H1 (cell line): ENCODE data around the gene RECK. TPM values are rescaled to one million over a fixed set of nuclear protein-coding genes. Genes with fewer than 3 reads are reported as not detected.

Source experiments
- ATF2 ChIP-seq: IDR thresholded peaks from 2 replicates; pipeline ENCODE4 v1.6.1; 2012; ENCODE audit warnings: low read length, inconsistent platforms
- BACH1 ChIP-seq: IDR thresholded peaks from 2 replicates; pipeline ENCODE4 v1.6.1; 2012; ENCODE audit warnings: low read length, improper control_type of control experiment
- CBX5 ChIP-seq: fragments of 300-800, 300-1000 bp; sonication (generic); IDR thresholded peaks from 2 replicates; pipeline ENCODE4 v1.7.1; 2016; ENCODE audit warnings: antibody characterized with exemption, low read length, low read depth
- CBX8 ChIP-seq: fragments of 300-800, 300-1000 bp; sonication (generic); IDR thresholded peaks from 2 replicates; pipeline ENCODE4 v1.7.1; 2016; ENCODE audit warnings: low read depth, low read length, borderline replicate concordance
- CEBPB ChIP-seq: IDR thresholded peaks from 2 replicates; pipeline ENCODE4 v1.6.1; 2012; ENCODE audit warnings: low read depth, low read length
- CHD1 ChIP-seq: IDR thresholded peaks from 2 replicates; pipeline ENCODE4 v1.6.1; 2012; ENCODE audit warnings: low read depth, low read length, improper control_type of control experiment
- CTCF ChIP-seq, 3 experiments: IDR thresholded peaks; 1 replicate in 2 of 3; 2 replicates in 1 of 3; pipeline versions ENCODE4 v1.5.1 to v1.6.1; 2011; ENCODE audit warnings: low read length in 3 of 3, mild to moderate bottlenecking in 3 of 3, inconsistent platforms in 2 of 3, low read depth in 1 of 3, moderate library complexity in 1 of 3; ENCODE audit not compliant: insufficient read depth in 1 of 3; ENCODE audit errors: control extremely low read depth in 1 of 3
- EGR1 ChIP-seq: IDR thresholded peaks from 2 replicates; pipeline ENCODE4 v1.6.1; 2011; ENCODE audit warnings: low read depth, low read length, borderline replicate concordance
- JUN ChIP-seq: IDR thresholded peaks from 2 replicates; pipeline ENCODE4 v1.6.1; 2011; ENCODE audit warnings: low read depth, mild to moderate bottlenecking, improper control_type of control experiment, low read length
- JUND ChIP-seq: IDR thresholded peaks from 2 replicates; pipeline ENCODE4 v1.6.1; 2011; ENCODE audit warnings: mild to moderate bottlenecking, improper control_type of control experiment, low read length
- KDM4A ChIP-seq: IDR thresholded peaks from one replicate; pipeline ENCODE4 v1.7.1; 2012; ENCODE audit warnings: low read depth, mild to moderate bottlenecking, moderate library complexity, low read length, inconsistent platforms; ENCODE audit not compliant: severe bottlenecking
- KDM5A ChIP-seq: fragments of 200-600 bp; IDR thresholded peaks from 2 replicates; pipeline ENCODE4 v1.7.1; 2012; ENCODE audit warnings: mild to moderate bottlenecking, low read length, inconsistent platforms, mixed read lengths
- MAFK ChIP-seq: IDR thresholded peaks from 2 replicates; pipeline ENCODE4 v1.6.1; 2012; ENCODE audit warnings: low read depth, mild to moderate bottlenecking, improper control_type of control experiment, low read length
- NANOG ChIP-seq: IDR thresholded peaks from 2 replicates; pipeline ENCODE4 v1.6.1; 2011; ENCODE audit warnings: low read length, low read depth, mild to moderate bottlenecking, inconsistent platforms; ENCODE audit not compliant: insufficient read depth, poor library complexity, severe bottlenecking
- POLR2AphosphoS5 ChIP-seq: IDR thresholded peaks from 2 replicates; pipeline ENCODE4 v1.6.1; 2011; ENCODE audit warnings: low read depth, low read length
- RAD21 ChIP-seq, 2 experiments: IDR thresholded peaks in 1 of 2; conservative IDR thresholded peaks in 1 of 2; 2 replicates each; pipeline ENCODE4 v1.6.1; 2011; ENCODE audit warnings: low read depth in 2 of 2, low read length in 2 of 2, improper control_type of control experiment in 1 of 2, inconsistent platforms in 1 of 2, mild to moderate bottlenecking in 1 of 2, moderate library complexity in 1 of 2
- SP1 ChIP-seq: IDR thresholded peaks from 2 replicates; pipeline ENCODE4 v1.6.1; 2011; ENCODE audit warnings: low read depth, low read length
- TAF7 ChIP-seq: optimal IDR thresholded peaks from 2 replicates; pipeline ENCODE3; 2011; ENCODE audit warnings: low read depth, mild to moderate bottlenecking, inconsistent platforms, low read length, moderate library complexity, borderline replicate concordance
- TBP ChIP-seq: IDR thresholded peaks from 2 replicates; pipeline ENCODE4 v1.6.1; 2011; ENCODE audit warnings: low read depth, low read length, improper control_type of control experiment
- TEAD4 ChIP-seq: IDR thresholded peaks from 2 replicates; pipeline ENCODE4 v1.6.1; 2012; ENCODE audit warnings: low read depth, low read length, inconsistent platforms, mixed read lengths
- YY1 ChIP-seq: IDR thresholded peaks from 2 replicates; pipeline ENCODE4 v1.6.1; 2011; ENCODE audit warnings: low read depth, mild to moderate bottlenecking, low read length
- polyA plus RNA-seq, 7 experiments: library from polyadenylated mRNA; depleted of rRNA in 3 of 7; stranded (reverse) in 5 of 7; unstranded in 2 of 7; fragments of >200 nt in 5 of 7; fragments of 200-250 nt in 2 of 7; gene quantifications; 1 replicate in 5 of 7; 2 replicates in 1 of 7; 4 replicates in 1 of 7; pipeline versions ENCODE4 v1.2.1 to v1.2.3, GENCODE V29; 2011 to 2013; ENCODE audit warnings: missing spikeins in 2 of 7, mixed read lengths in 2 of 7
- total RNA-seq: library from RNA; stranded (reverse); fragmentation: NEBNext Ultra II Directional; extraction: Animal tissue kit (Norgen Biotek cat#: 25700); gene quantifications from 2 replicates; pipeline ENCODE4 v1.2.1, GENCODE V29; 2021

The RECK gene
- total and polyA plus RNA-seq, 2 of the 8 experiments (the other 6 are each of a cell fraction or from before 2014, with no cell fraction given): 5.4 to 9.8 TPM

- TF ChIP-seq TEAD4 (no peak), NANOG (no peak), CHD1 (no peak), POLR2AphosphoS5 (no peak), TAF7 (no peak), SP1 (no peak), KDM5A (no peak), JUN (no peak), CTCF (IDR thresholded peaks at IDR 0.05; ENCODE audit: control extremely low read depth in 1 of 3, insufficient read depth in 1 of 3, low read depth in 1 of 3, low read length in 3 of 3) (peak; percentile 68 to 91 (median 84)), MAFK (no peak), BACH1 (no peak), CEBPB (no peak), TBP (no peak), YY1 (no peak), ATF2 (no peak), EGR1 (no peak), CBX8 (no peak), KDM4A (peak; percentile 84), RAD21 (IDR thresholded peaks at IDR 0.05 in 1 of 2, conservative IDR thresholded peaks at IDR 0.05 in 1 of 2; ENCODE audit: low read depth in 2 of 2, low read length in 2 of 2) (peak; percentile 85), CBX5 (no peak), JUND (no peak)
Measured at GRCh38 chr9:36166168-36166927, 129.6 kb downstream of the RECK start (continued).
